Keratinocyte (primary cell): ENCODE results near the gene EVI5L. TPM values are rescaled to one million over a fixed set of nuclear protein-coding genes. Genes with fewer than 3 reads are reported as not detected.

Source experiments
- DNase-seq: peaks from one replicate; pipeline ENCODE4 v3.0.0-alpha.2; 2011; ENCODE audit warnings: low read depth, missing footprints, low spot score
- FAIRE-seq: peaks from 2 replicates; lab custom pipeline; 2011; peaks lifted over from hg19 to GRCh38; lab: Jason Lieb, UNC
- H2AFZ ChIP-seq: 2 replicates; pipeline ENCODE4 v1.6.0; 2012; ENCODE audit warnings: low read length, control low read depth, inconsistent platforms; ENCODE audit not compliant: control insufficient read depth
- H3K27ac ChIP-seq: 2 replicates; pipeline ENCODE4 v1.5.1; 2011; ENCODE audit warnings: low read length; ENCODE audit not compliant: control insufficient read depth, insufficient read depth
- H3K27me3 ChIP-seq: 3 replicates; pipeline ENCODE4 v1.6.0; 2011; ENCODE audit warnings: low read length; ENCODE audit not compliant: control insufficient read depth, insufficient read depth; ENCODE audit errors: extremely low read depth
- H3K36me3 ChIP-seq, 2 experiments: 2 replicates in 1 of 2; 3 replicates in 1 of 2; pipeline ENCODE4 v1.5.1; 2011; ENCODE audit warnings: low read length in 2 of 2, mild to moderate bottlenecking in 1 of 2; ENCODE audit not compliant: control insufficient read depth in 2 of 2, insufficient read depth in 2 of 2; ENCODE audit errors: extremely low read depth in 1 of 2
- H3K4me1 ChIP-seq: 3 replicates; pipeline ENCODE4 v1.5.1; 2011; ENCODE audit warnings: low read length; ENCODE audit not compliant: control insufficient read depth, insufficient read depth; ENCODE audit errors: extremely low read depth
- H3K4me2 ChIP-seq: 3 replicates; pipeline ENCODE4 v1.6.0; 2011; ENCODE audit warnings: low read depth, low read length; ENCODE audit not compliant: control insufficient read depth, insufficient read depth; ENCODE audit errors: extremely low read depth
- H3K4me3 ChIP-seq, 3 experiments: fragments of 200-600 bp in 1 of 3; sonication (generic) in 1 of 3; 2 replicates in 2 of 3; 3 replicates in 1 of 3; pipeline ENCODE4 v1.5.1; 2011 to 2016; ENCODE audit warnings: low read length in 3 of 3, mild to moderate bottlenecking in 3 of 3, control low read depth in 2 of 3, inconsistent platforms in 1 of 3, low read depth in 1 of 3, mixed read lengths in 1 of 3, mixed run types in 1 of 3, moderate library complexity in 1 of 3; ENCODE audit not compliant: control insufficient read depth in 2 of 3, insufficient read depth in 2 of 3; ENCODE audit errors: extremely low read depth in 1 of 3
- H3K79me2 ChIP-seq: 2 replicates; pipeline ENCODE4 v1.6.0; 2012; ENCODE audit warnings: low read length; ENCODE audit not compliant: control insufficient read depth, insufficient read depth
- H3K9ac ChIP-seq: 3 replicates; pipeline ENCODE4 v1.6.0; 2011; ENCODE audit warnings: low read length; ENCODE audit not compliant: control insufficient read depth, insufficient read depth; ENCODE audit errors: extremely low read depth
- H3K9me1 ChIP-seq: 3 replicates; pipeline ENCODE4 v1.6.0; 2011; ENCODE audit warnings: low read length; ENCODE audit not compliant: control insufficient read depth, insufficient read depth; ENCODE audit errors: extremely low read depth
- H3K9me3 ChIP-seq: 2 replicates; pipeline ENCODE4 v1.5.1; 2012; ENCODE audit warnings: low read depth, low read length; ENCODE audit not compliant: control insufficient read depth
- H4K20me1 ChIP-seq: 3 replicates; pipeline ENCODE4 v1.6.0; 2011; ENCODE audit warnings: low read length; ENCODE audit not compliant: control insufficient read depth, insufficient read depth; ENCODE audit errors: extremely low read depth
- EZH2 ChIP-seq: IDR thresholded peaks from one replicate; pipeline ENCODE4 v1.6.1; 2012; ENCODE audit warnings: inconsistent platforms, mild to moderate bottlenecking, low read length, moderate library complexity
- dilution Hi-C: fragments of 300-500 bp; cut with MboI; formaldehyde crosslinking; loops from one replicate; pipeline ENCODE4 v1.7.0; 2020; ENCODE audit warnings: low sequenced_read_pairs; ENCODE audit not compliant: extremely low pct_ligation_motif_present
- polyA plus RNA-seq, 5 experiments: library from polyadenylated mRNA; depleted of rRNA in 3 of 5; stranded (reverse) in 3 of 5; stranded (forward) in 1 of 5; unstranded in 1 of 5; fragments of >200 nt; gene quantifications; 1 replicate in 1 of 5; 2 replicates in 3 of 5; 3 replicates in 1 of 5; pipeline versions ENCODE4 v1.2.1 to v1.2.3, GENCODE V29; 2011 to 2012; ENCODE audit warnings: missing spikeins in 2 of 5, low read depth in 1 of 5, low replicate concordance in 1 of 5
- TF ChIP-seq, protein P1 (sequence below), 3 experiments: IDR thresholded peaks in 1 of 3; conservative IDR thresholded peaks in 1 of 3; optimal IDR thresholded peaks in 1 of 3; 2 replicates in 2 of 3; 3 replicates in 1 of 3; pipeline versions ENCODE3 to v1.5.1; 2011; ENCODE audit warnings: low read length in 3 of 3, mild to moderate bottlenecking in 3 of 3, moderate library complexity in 2 of 3, control low read depth in 1 of 3, inconsistent platforms in 1 of 3; ENCODE audit not compliant: insufficient read depth in 2 of 3; ENCODE audit errors: extremely low read depth in 1 of 3

Gene EVI5L
- polyA plus RNA-seq, 1 donor (not counting 4 experiments of a cell fraction or from before 2014, with no cell fraction given), result 7.5 TPM

DNA sequence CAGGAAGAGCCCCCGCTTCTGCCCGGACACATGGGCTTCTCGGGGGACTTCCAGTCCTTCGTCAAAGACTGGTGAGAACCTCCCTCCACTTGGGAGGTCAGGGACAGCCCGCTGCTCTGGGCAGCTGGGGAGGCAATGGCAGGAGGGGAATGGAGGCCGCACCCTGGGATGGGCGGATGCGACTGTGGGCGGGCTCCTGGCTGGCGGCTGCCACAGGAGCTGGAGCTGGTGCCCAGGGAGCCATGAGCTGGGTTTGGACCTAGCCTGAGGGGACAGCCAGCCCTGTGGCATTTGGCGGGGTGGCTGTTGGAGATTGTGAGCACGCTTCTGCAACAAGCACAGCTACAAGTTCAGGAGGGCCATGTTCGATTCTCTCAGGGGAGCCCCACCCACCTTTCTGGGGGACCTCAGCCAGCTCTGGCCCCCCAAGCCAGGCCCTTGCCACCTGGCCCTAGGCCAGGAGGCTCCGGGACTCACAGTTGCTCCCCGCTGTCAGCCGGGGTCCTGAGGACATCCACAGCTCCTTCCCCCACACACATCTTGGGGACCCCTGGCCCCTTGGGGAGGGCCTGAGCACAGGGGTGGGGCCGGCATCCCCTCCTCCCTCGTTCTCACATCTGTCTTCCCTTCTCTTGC is 81.6 kb downstream of the EVI5L start:
- Histone ChIP-seq H3K9me1 (no peaks in the 10 kb centered on the region), H3K79me2 (peaks cover 14% of the 10 kb centered on the region), H3K4me2 (no peak overlapping the region), H2AFZ (no peak overlapping the region), H3K36me3 (peaks cover 7 to 11% of the 10 kb centered on the region in 2 experiments), H3K4me1 (peaks cover 9% of the 10 kb centered on the region), H3K9ac (no peak overlapping the region), H3K4me3 (no peak overlapping the region), H3K9me3 (no peaks in the 10 kb centered on the region), H3K27me3 (peaks cover 10% of the 10 kb centered on the region), H4K20me1 (peaks cover 5% of the 10 kb centered on the region), H3K27ac (no peak overlapping the region)
- no peak for TF ChIP-seq EZH2
- TF ChIP-seq, protein P1, sequence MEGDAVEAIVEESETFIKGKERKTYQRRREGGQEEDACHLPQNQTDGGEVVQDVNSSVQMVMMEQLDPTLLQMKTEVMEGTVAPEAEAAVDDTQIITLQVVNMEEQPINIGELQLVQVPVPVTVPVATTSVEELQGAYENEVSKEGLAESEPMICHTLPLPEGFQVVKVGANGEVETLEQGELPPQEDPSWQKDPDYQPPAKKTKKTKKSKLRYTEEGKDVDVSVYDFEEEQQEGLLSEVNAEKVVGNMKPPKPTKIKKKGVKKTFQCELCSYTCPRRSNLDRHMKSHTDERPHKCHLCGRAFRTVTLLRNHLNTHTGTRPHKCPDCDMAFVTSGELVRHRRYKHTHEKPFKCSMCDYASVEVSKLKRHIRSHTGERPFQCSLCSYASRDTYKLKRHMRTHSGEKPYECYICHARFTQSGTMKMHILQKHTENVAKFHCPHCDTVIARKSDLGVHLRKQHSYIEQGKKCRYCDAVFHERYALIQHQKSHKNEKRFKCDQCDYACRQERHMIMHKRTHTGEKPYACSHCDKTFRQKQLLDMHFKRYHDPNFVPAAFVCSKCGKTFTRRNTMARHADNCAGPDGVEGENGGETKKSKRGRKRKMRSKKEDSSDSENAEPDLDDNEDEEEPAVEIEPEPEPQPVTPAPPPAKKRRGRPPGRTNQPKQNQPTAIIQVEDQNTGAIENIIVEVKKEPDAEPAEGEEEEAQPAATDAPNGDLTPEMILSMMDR (optimal IDR thresholded peaks at IDR 0.05 in 1 of 3, IDR thresholded peaks at IDR 0.05 in 1 of 3, conservative IDR thresholded peaks at IDR 0.05 in 1 of 3; ENCODE audit: extremely low read depth in 1 of 3, insufficient read depth in 2 of 3, low read length in 3 of 3), result no peak
- dilution Hi-C loops, result no loop called here
- DNase-seq (no peak), FAIRE-seq (no peak)

DNA sequence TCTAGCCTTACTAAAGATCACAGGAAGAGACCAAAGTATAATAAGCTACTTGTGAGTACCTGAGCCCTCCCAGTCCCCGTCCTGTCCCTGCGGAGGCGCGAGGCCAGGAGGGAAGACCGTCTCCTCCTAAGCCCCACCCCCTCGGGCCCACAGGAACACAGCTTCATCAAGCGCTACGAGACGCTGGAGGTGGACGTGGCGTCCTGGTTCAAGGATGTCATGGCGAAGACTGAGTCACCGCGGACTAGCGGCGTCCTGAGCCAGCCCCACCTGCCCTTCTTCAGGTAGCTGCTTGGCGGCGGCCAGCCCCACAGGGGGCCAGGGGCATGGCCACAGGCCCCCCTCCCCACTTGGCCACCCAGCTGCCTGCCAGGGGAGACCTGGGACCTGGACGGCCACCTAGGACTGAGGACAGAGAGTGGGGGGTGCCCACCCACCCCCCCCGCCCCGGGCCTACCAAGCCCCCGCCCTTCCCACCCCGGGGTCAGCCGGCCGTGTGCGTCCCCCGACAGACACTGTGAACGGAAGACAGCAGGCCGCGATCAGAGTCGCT is 82.2 kb downstream of the EVI5L start:
- no peak for TF ChIP-seq EZH2
- TF ChIP-seq, protein P1 (optimal IDR thresholded peaks at IDR 0.05 in 1 of 3, IDR thresholded peaks at IDR 0.05 in 1 of 3, conservative IDR thresholded peaks at IDR 0.05 in 1 of 3; ENCODE audit: extremely low read depth in 1 of 3, insufficient read depth in 2 of 3, low read length in 3 of 3), result no peak
- H4K20me1 ChIP-seq, result peaks cover 4% of the 10 kb centered on the region
- no peak for FAIRE-seq

More for the DNA sequence above, 82.2 kb downstream of the EVI5L start:
- no peak overlapping the region for H3K4me2 ChIP-seq
- DNase-seq, result no peak
- no peaks in the 10 kb centered on the region for H3K9me3 ChIP-seq
- dilution Hi-C loops, result no loop called here
- H3K4me1 ChIP-seq, result peaks cover 9% of the 10 kb centered on the region
- no peak overlapping the region for H3K27ac ChIP-seq
- H3K4me3 ChIP-seq, result no peak overlapping the region
- no peak overlapping the region for H3K9ac ChIP-seq
- H3K36me3 ChIP-seq, result peaks cover 7 to 11% of the 10 kb centered on the region in 2 experiments
- no peaks in the 10 kb centered on the region for H3K9me1 ChIP-seq
- H3K79me2 ChIP-seq, result peaks cover 11% of the 10 kb centered on the region
- no peak overlapping the region for H2AFZ ChIP-seq
- peaks cover 15% of the 10 kb centered on the region for H3K27me3 ChIP-seq
